ENCODE results near the gene CHRND. TPM values are rescaled to one million over a fixed set of nuclear protein-coding genes. Genes with fewer than 3 reads are reported as not detected.
A peak's percentile ranks its signal among the peaks of the same experiment; 100 is the strongest.

Gene CHRND
- total and polyA plus RNA-seq, 2 donors = 0.43 to 0.57 TPM

DNA sequence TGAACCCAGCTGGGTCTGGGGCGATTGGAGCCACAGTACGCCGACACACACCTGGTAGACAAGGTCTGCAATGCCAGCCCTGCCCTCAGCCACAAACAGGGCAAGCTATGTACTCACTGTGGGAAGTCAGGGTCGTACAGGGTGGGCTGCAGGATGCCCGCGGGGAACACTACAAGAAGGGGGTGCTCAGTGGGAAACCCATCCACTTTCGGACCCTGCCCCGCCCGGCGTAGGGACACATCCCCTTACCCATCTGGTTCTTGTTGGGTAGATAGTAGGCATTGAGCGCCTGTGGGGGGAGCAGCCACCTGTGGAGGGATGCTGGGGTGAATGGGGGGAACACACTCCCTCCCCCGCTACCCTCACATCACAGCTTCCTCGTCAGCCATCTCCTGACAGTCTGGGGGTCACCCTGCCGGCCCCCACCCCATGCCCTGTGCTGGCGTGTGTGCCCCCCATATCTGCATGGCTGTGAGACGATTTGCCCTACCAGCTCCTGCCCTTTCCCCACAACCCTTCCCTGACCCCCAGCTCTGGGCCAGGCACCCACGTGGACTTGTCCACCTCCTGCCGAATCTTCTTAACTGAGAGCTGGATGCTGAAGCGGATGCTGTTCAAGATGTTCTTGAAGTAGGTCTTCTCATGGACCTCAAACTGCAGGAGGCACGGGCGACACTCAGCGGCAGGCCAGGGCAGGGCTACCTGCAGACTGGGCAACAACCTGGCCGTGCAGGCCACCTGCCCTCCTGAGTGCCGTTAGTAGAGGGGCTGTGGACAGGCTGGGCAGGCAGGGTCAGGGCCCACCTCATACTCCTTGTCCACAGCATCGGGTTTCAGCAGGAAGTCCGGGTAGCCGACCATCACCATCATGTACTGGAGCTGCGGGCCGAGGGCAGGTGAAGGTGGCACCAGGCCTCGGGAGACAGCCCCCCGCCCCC lies 43.4 kb upstream of the CHRND start:
- peaks cover 39 to 87% of the 10 kb centered on the region in 2 donors for H3K27me3 ChIP-seq (ENCODE audit: control insufficient read depth in 2 of 2, insufficient read depth in 1 of 2, low read length in 1 of 2)

DNA sequence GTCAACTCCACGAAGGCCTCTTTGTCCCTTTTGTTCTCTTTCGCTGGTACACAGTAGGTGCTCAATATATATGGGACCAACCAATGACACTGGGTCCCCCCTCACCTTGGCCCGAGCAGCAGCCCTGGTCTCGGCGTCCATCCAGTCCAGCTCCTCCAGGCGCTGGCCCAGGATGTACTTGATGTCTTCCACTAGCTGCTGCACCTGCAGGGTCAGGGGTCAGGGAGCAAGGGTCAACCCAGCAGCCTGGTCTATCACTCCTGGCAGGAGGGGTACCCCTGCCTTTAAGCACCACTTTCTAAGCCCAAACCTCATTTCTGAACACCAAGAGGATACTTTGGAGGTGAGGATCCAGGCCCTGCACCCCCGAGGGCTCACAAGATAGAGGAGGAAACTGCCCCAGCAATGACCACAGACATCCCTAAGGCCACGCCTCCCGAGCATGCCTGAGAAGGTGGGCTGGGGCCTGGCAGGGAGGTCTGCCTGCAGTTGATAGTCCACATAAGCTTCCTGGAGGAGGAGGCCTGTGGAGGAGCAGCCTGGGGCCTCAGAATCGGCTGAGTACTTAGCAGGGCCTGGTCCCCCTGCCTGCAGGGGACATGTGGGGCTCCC lies 42.5 kb upstream of the CHRND start:
- H3K27me3 ChIP-seq (ENCODE audit: control insufficient read depth in 2 of 2, insufficient read depth in 1 of 2, low read length in 1 of 2) = peaks cover 48 to 90% of the 10 kb centered on the region in 2 donors
- no peak overlapping the region for H3K27ac ChIP-seq (ENCODE audit: low read depth in 1 of 2, low read length in 1 of 2)
- peaks cover 0 to 8% of the 10 kb centered on the region in 2 donors for H3K9me3 ChIP-seq (ENCODE audit: control insufficient read depth in 2 of 2, insufficient read depth in 1 of 2, low read length in 1 of 2)
- H3K36me3 ChIP-seq (ENCODE audit: control insufficient read depth in 2 of 2, insufficient read depth in 2 of 2, low read length in 1 of 2) = no peaks in the 10 kb centered on the region
- no peak for DNase-seq (ENCODE audit: low read depth in 6 of 9, low spot score in 9 of 9)
- no peak overlapping the region for H3K4me3 ChIP-seq (ENCODE audit: low read length in 2 of 2)
- WGBS = 95% methylated on average over 10 of the region's 10 CpGs
- H3K4me1 ChIP-seq (ENCODE audit: control insufficient read depth in 2 of 2, insufficient read depth in 2 of 2, low read length in 2 of 2) = peaks cover 0 to 10% of the 10 kb centered on the region in 2 donors

More for the DNA sequence above, 43.4 kb upstream of the CHRND start:
- no peaks in the 10 kb centered on the region for H3K36me3 ChIP-seq (ENCODE audit: control insufficient read depth in 2 of 2, insufficient read depth in 2 of 2, low read length in 1 of 2)
- H3K4me3 ChIP-seq (ENCODE audit: low read length in 2 of 2) = no peak overlapping the region
- H3K27ac ChIP-seq (ENCODE audit: low read depth in 1 of 2, low read length in 1 of 2) = no peak overlapping the region
- no peak for DNase-seq (ENCODE audit: low read depth in 6 of 9, low spot score in 9 of 9)
- WGBS = 95% methylated on average over 31 of the region's 31 CpGs
- H3K9me3 ChIP-seq (ENCODE audit: control insufficient read depth in 2 of 2, insufficient read depth in 1 of 2, low read length in 1 of 2) = peaks cover 0 to 8% of the 10 kb centered on the region in 2 donors
- peaks cover 0 to 9% of the 10 kb centered on the region in 2 donors for H3K4me1 ChIP-seq (ENCODE audit: control insufficient read depth in 2 of 2, insufficient read depth in 2 of 2, low read length in 2 of 2)

DNA sequence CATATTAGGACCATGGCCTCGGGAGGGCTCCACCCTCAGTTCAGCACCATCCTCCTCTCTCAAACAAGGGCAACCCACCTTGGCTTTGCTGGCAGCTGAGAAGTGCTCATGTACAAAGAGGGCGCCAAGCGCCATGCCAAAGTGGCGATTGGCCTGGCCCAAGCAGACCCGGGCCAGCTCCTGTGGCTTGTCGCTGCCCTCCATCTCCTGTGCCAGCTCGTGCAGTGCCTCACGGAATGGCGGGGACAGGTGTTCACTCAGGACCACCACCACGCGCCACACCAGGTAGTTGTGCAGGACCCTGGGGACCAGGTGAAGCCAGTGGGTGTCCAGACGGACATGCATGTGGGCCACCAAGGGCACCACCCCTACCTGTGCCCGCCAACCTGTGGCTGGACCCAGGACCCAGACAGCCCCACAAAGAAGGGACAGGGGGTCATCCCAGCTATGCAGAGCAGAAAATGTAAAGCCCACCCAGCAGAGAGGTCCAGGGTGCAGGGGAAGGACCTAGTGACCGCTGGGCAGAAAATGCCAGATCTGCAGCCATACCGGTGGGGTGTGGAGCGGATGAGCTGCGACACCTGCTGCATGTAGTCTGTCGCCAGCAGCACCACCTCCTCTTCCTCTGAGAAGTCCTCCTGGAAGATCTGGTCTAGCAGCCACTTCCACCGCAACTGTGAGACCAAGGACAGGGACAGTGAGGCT lies 41.9 kb upstream of the CHRND start:
- Histone ChIP-seq H3K27ac (ENCODE audit: low read depth in 1 of 2, low read length in 1 of 2) (no peak overlapping the region), H3K27me3 (ENCODE audit: control insufficient read depth in 2 of 2, insufficient read depth in 1 of 2, low read length in 1 of 2) (peaks cover 53 to 91% of the 10 kb centered on the region in 2 donors)
- no peak for DNase-seq (ENCODE audit: low read depth in 6 of 9, low spot score in 9 of 9)

DNA sequence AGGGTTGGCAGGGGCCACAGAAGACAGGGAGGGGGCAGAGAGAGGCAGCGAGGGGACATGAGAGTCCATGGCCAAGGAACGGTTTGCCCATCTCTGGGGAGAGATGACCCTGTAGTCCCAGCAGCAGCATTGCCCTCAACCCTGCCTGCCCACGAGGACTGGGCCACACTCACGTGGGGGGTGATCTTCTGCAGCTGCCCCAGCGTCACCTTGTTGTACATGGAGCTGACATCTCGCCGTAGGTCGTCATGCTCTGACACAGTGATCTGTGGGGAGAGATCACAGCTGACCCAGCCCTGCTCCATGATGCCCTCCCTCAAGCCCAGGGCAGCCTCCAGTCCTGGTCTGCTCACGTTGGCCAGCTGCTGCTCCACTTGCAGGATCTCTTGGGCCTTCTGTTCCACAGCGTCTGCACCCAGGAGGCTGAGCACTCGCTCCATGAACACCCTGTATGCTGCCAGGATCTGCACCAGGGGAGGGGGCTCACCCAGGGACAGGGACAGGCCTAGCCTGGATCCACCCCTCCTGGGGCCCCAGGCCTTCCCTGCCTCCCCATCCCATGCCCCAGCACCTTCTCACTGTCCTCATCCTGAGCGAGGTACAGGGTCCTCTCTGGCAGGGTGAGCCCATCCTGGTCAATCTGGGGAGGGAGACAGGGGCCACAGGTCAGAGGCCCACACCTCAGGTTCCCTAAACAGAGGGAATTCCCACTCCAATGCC lies 41.2 kb upstream of the CHRND start:
- H3K27ac ChIP-seq (ENCODE audit: low read depth in 1 of 2, low read length in 1 of 2) = no peak overlapping the region
- H3K4me1 ChIP-seq (ENCODE audit: control insufficient read depth in 2 of 2, insufficient read depth in 2 of 2, low read length in 2 of 2) = peaks cover 0 to 10% of the 10 kb centered on the region in 2 donors
- WGBS = 87% methylated on average over 12 of the region's 12 CpGs
- no peak overlapping the region for H3K4me3 ChIP-seq (ENCODE audit: low read length in 2 of 2)
- peaks cover 0 to 8% of the 10 kb centered on the region in 2 donors for H3K9me3 ChIP-seq (ENCODE audit: control insufficient read depth in 2 of 2, insufficient read depth in 1 of 2, low read length in 1 of 2)
- DNase-seq (ENCODE audit: low read depth in 6 of 9, low spot score in 9 of 9) = no peak
- H3K27me3 ChIP-seq (ENCODE audit: control insufficient read depth in 2 of 2, insufficient read depth in 1 of 2, low read length in 1 of 2) = peaks cover 59 to 94% of the 10 kb centered on the region in 2 donors
- H3K36me3 ChIP-seq (ENCODE audit: control insufficient read depth in 2 of 2, insufficient read depth in 2 of 2, low read length in 1 of 2) = no peaks in the 10 kb centered on the region

More for the DNA sequence above, 41.9 kb upstream of the CHRND start:
- H3K9me3 ChIP-seq (ENCODE audit: control insufficient read depth in 2 of 2, insufficient read depth in 1 of 2, low read length in 1 of 2) = peaks cover 0 to 8% of the 10 kb centered on the region in 2 donors
- H3K4me3 ChIP-seq (ENCODE audit: low read length in 2 of 2) = no peak overlapping the region
- H3K36me3 ChIP-seq (ENCODE audit: control insufficient read depth in 2 of 2, insufficient read depth in 2 of 2, low read length in 1 of 2) = no peaks in the 10 kb centered on the region
- WGBS = 95% methylated on average over 19 of the region's 19 CpGs
- peaks cover 0 to 10% of the 10 kb centered on the region in 2 donors for H3K4me1 ChIP-seq (ENCODE audit: control insufficient read depth in 2 of 2, insufficient read depth in 2 of 2, low read length in 2 of 2)

DNA sequence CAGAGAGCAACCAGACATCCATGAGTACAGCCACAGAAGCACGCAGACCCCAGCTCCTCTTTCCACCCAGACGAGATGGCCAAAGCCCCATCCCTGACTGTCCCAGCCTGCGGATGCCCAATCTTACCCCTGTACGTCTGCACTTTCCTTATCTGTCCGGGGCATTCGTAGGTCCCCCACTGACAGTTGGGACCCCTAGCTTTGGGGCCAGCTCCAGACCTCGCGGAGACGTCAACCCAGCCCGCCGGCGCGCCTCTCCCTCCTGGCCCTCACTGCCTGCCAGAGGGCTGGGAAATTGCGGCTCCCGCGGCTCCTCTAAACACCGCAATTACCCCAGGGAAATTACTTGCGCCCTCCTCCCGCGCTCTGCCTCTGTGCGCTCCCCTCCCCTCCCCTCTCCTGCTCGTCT lies 40.6 kb upstream of the CHRND start:
- no peak for DNase-seq (ENCODE audit: low read depth in 6 of 9, low spot score in 9 of 9)
- Histone ChIP-seq H3K36me3 (ENCODE audit: control insufficient read depth in 2 of 2, insufficient read depth in 2 of 2, low read length in 1 of 2) (no peaks in the 10 kb centered on the region), H3K4me1 (ENCODE audit: control insufficient read depth in 2 of 2, insufficient read depth in 2 of 2, low read length in 2 of 2) (peaks cover 0 to 10% of the 10 kb centered on the region in 2 donors), H3K27me3 (ENCODE audit: control insufficient read depth in 2 of 2, insufficient read depth in 1 of 2, low read length in 1 of 2) (peaks cover 64 to 94% of the 10 kb centered on the region in 2 donors), H3K27ac (ENCODE audit: low read depth in 1 of 2, low read length in 1 of 2) (no peak overlapping the region), H3K9me3 (ENCODE audit: control insufficient read depth in 2 of 2, insufficient read depth in 1 of 2, low read length in 1 of 2) (peaks cover 0 to 8% of the 10 kb centered on the region in 2 donors), H3K4me3 (ENCODE audit: low read length in 2 of 2) (no peak overlapping the region)
- 10% methylated on average over 22 of the region's 22 CpGs for WGBS

DNA sequence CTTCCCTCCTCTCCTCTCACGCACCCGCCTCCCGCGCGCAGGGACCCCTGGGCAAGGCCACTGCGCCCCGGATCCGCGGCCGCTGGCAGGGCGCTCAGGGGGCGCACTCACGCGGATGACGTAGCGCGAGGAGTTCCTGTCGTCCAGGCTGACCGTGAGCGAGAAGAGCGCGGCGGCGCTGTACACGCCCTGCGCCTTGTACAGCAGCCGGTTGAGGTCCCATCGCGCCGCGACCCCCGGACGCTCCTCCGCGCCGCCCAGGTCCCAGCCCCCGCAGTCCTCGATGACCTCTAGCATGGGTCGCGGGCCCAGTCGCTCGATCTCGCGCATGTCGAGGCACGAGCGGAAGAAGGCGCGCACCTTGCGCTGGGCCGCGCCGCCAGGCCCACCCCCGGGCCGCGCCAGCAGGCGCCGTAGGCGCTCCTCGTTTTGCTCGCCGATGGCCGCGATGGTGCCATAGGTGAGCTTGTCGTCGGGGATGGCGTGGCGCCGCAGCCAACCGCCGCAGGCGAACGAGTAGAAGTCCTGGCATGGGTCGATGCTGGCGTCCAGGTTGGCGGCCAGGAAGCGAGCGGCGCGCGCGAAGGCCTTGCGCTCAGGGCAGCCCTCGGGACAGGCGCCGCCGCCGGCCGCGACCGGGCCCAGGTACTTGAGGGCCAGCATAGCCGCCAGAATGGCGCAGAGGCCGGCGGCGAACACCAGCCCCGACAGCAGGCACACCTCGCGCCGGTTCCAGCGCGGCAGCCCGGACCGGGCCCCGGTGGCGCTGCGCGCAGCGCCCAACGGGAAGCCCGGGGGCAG lies 40.0 kb upstream of the CHRND start:
- H3K27ac ChIP-seq (ENCODE audit: low read depth in 1 of 2, low read length in 1 of 2) = no peak overlapping the region
- no peak overlapping the region for H3K4me3 ChIP-seq (ENCODE audit: low read length in 2 of 2)
- peaks cover 0 to 8% of the 10 kb centered on the region in 2 donors for H3K9me3 ChIP-seq (ENCODE audit: control insufficient read depth in 2 of 2, insufficient read depth in 1 of 2, low read length in 1 of 2)
- 5% methylated on average over 111 of the region's 111 CpGs for WGBS
- DNase-seq (ENCODE audit: low read depth in 6 of 9, low spot score in 9 of 9) = no peak
- peaks cover 0 to 10% of the 10 kb centered on the region in 2 donors for H3K4me1 ChIP-seq (ENCODE audit: control insufficient read depth in 2 of 2, insufficient read depth in 2 of 2, low read length in 2 of 2)
- peaks cover 64 to 96% of the 10 kb centered on the region in 2 donors for H3K27me3 ChIP-seq (ENCODE audit: control insufficient read depth in 2 of 2, insufficient read depth in 1 of 2, low read length in 1 of 2)
- H3K36me3 ChIP-seq (ENCODE audit: control insufficient read depth in 2 of 2, insufficient read depth in 2 of 2, low read length in 1 of 2) = no peaks in the 10 kb centered on the region

DNA sequence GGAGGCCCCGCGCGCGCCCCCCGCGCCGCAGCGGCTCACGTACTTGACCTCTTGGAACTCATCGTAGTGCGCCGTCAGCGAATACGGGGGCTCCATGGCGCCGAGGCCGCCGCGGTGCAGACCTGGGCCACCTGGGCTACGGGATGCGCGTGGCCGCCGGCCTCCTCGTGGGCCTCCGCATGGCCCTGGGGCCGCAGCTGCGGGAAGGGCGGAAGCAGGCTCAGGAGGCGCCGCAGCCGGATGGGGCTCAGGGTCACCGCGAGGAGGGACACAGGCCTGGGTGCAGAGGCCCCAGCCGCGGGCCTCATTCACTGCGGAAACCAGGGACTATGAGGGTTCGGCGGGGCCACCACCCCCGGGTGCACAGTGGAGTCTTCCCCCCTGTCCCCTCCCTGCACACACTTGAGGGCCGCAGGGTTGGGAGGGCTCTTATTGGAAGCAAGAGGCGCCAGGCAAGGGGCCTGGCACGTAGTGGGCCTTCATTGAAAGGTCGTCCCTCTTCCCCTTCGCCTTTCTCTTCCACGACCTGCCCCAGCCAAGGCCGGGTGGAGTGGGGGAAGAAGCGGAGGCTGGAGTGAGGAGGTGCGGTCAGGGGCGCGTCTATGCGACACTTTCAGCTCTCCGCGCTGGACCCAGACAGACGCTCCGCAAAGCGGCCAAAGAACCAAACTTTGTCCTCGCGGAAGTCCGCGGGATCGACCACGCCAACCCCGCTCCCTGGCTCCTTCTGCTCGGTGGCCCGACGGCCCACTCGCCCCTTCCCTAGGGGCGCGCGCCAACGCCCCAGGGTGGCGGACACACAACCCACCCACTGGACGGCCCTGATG lies 39.2 kb upstream of the CHRND start:
- H3K4me3 ChIP-seq (ENCODE audit: low read length in 2 of 2) = peak overlapping the region in 1 of 2 donors; percentile 32
- no peak for DNase-seq (ENCODE audit: low read depth in 6 of 9, low spot score in 9 of 9)
- WGBS = 6% methylated on average over 74 of the region's 74 CpGs

More for the DNA sequence above, 39.2 kb upstream of the CHRND start:
- H3K27me3 ChIP-seq (ENCODE audit: control insufficient read depth in 2 of 2, insufficient read depth in 1 of 2, low read length in 1 of 2) = peaks cover 67 to 95% of the 10 kb centered on the region in 2 donors
- H3K27ac ChIP-seq (ENCODE audit: low read depth in 1 of 2, low read length in 1 of 2) = no peak overlapping the region
- H3K4me1 ChIP-seq (ENCODE audit: control insufficient read depth in 2 of 2, insufficient read depth in 2 of 2, low read length in 2 of 2) = peaks cover 0 to 10% of the 10 kb centered on the region in 2 donors
- H3K36me3 ChIP-seq (ENCODE audit: control insufficient read depth in 2 of 2, insufficient read depth in 2 of 2, low read length in 1 of 2) = no peaks in the 10 kb centered on the region
- peaks cover 0 to 8% of the 10 kb centered on the region in 2 donors for H3K9me3 ChIP-seq (ENCODE audit: control insufficient read depth in 2 of 2, insufficient read depth in 1 of 2, low read length in 1 of 2)

Data from thymus (tissue), 11 donors.